CD8-positive, alpha-beta memory T cell (primary cell): ENCODE measurements around the gene KLF2. TPM values are rescaled to one million over a fixed set of nuclear protein-coding genes. Genes with fewer than 3 reads are reported as not detected.

Source experiments
- CTCF ChIA-PET: fragments of 350-600 bp; sonication (Branson Sonifier 250); formaldehyde crosslinking; loops from one replicate; lab custom pipeline; 2021; ENCODE audit warnings: antibody characterized with exemption; lab: Charles Lee
- POLR2A ChIA-PET: fragments of 350-600 bp; sonication (Branson Sonifier 250); formaldehyde crosslinking; loops from one replicate; lab custom pipeline; 2021; ENCODE audit warnings: antibody characterized with exemption; lab: Charles Lee
- DNase-seq, 5 donors: peaks; one replicate each; pipeline versions ENCODE4 v3.0.0 to v3.0.0-alpha.2; 2020 to 2022; ENCODE audit warnings: mixed read lengths in 1 of 5
- H3K27ac ChIP-seq: one replicate; pipeline ENCODE4 v1.7.0; 2013; ENCODE audit warnings: low read depth, mild to moderate bottlenecking, low read length, moderate library complexity
- H3K27me3 ChIP-seq: 2 replicates; pipeline ENCODE4 v1.7.0; 2013; ENCODE audit warnings: low read length, mild to moderate bottlenecking; ENCODE audit not compliant: insufficient read depth, poor library complexity, severe bottlenecking
- H3K36me3 ChIP-seq: 2 replicates; pipeline ENCODE4 v1.7.0; 2013; ENCODE audit warnings: mild to moderate bottlenecking, low read length, moderate library complexity; ENCODE audit not compliant: insufficient read depth
- H3K4me1 ChIP-seq: 2 replicates; pipeline ENCODE4 v1.7.0; 2013; ENCODE audit warnings: mild to moderate bottlenecking, low read length, moderate library complexity; ENCODE audit not compliant: insufficient read depth
- H3K4me3 ChIP-seq: 2 replicates; pipeline ENCODE4 v1.7.0; 2013; ENCODE audit warnings: mild to moderate bottlenecking, low read length
- H3K9me3 ChIP-seq: 2 replicates; pipeline ENCODE4 v1.7.0; 2013; ENCODE audit warnings: mild to moderate bottlenecking, low read length
- H3K27ac Mint-ChIP-seq, 8 donors: one replicate each; pipeline ENCODE4 v1.8.0; 2020 to 2021; ENCODE audit warnings: mixed read lengths in 8 of 8, mild to moderate bottlenecking in 6 of 8, inconsistent platforms in 3 of 8, moderate library complexity in 3 of 8
- H3K27me3 Mint-ChIP-seq, 2 donors: one replicate each; pipeline ENCODE4 v1.8.0; 2020 to 2021; ENCODE audit warnings: mixed read lengths in 2 of 2, mild to moderate bottlenecking in 1 of 2, moderate library complexity in 1 of 2
- H3K36me3 Mint-ChIP-seq, 3 donors: one replicate each; pipeline ENCODE4 v1.8.0; 2020 to 2021; ENCODE audit warnings: mixed read lengths in 3 of 3, inconsistent platforms in 1 of 3, mild to moderate bottlenecking in 1 of 3
- H3K4me1 Mint-ChIP-seq, 3 donors: one replicate each; pipeline ENCODE4 v1.8.0; 2020 to 2021; ENCODE audit warnings: mixed read lengths in 3 of 3, inconsistent platforms in 1 of 3, mild to moderate bottlenecking in 1 of 3
- H3K4me3 Mint-ChIP-seq, 7 donors: one replicate each; pipeline ENCODE4 v1.8.0; 2020 to 2021; ENCODE audit warnings: mixed read lengths in 7 of 7, mild to moderate bottlenecking in 6 of 7, moderate library complexity in 4 of 7, inconsistent platforms in 2 of 7
- H3K9me3 Mint-ChIP-seq, 5 donors: one replicate each; pipeline ENCODE4 v1.8.0; 2020 to 2022; ENCODE audit warnings: mixed read lengths in 5 of 5, mild to moderate bottlenecking in 3 of 5, moderate library complexity in 2 of 5, inconsistent platforms in 1 of 5
- polyA plus RNA-seq: library from polyadenylated mRNA; unstranded; fragments of 300-500 nt; fragmentation: Illumina TruSeq; gene quantifications from one replicate; pipeline ENCODE4 v1.2.3, GENCODE V29; 2021
- total RNA-seq, 2 experiments: library from RNA; stranded (reverse); gene quantifications; one replicate each; pipeline ENCODE4 v1.2.3, GENCODE V29; 2021

The KLF2 gene
- total and polyA plus RNA-seq, 3 experiments from 2014 or later = 33.7 to 219 (median 37.5) TPM

DNA sequence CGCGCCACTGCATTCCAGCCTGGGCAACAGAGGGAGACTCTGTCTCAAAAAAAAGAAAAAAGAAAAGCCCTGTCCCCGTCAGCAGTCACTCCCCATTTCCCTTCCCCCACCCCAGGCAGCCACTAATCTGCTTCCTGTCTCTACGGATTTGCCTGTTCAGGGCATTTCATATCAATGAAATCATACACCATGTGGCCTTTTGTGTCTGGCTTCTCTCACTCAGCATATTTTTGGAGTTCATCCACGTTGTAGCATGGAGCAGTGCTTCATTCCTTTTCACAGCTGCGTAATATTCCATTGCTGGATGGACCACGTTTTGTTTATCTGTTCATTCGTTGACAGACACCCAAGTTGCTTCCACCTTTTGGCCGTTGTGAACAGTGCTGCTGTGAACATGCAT is 36.1 kb upstream of the KLF2 start:
- Histone ChIP-seq H3K9me3 (no peaks in the 10 kb centered on the region), H3K36me3 (no peaks in the 10 kb centered on the region), H3K4me3 (no peak overlapping the region), H3K27ac (no peak overlapping the region), H3K4me1 (peaks cover 21% of the 10 kb centered on the region), H3K27me3 (no peaks in the 10 kb centered on the region)
- H3K27me3 Mint-ChIP-seq = peaks cover 6 to 16% of the 10 kb centered on the region in 2 donors
- H3K36me3 Mint-ChIP-seq = no peaks in the 10 kb centered on the region
- no peak overlapping the region for H3K27ac Mint-ChIP-seq
- no peak for DNase-seq
- H3K4me1 Mint-ChIP-seq = peaks cover 16 to 26% (median 19%) of the 10 kb centered on the region in 3 donors
- no peak overlapping the region for H3K4me3 Mint-ChIP-seq
- POLR2A ChIA-PET = no interaction called here
- no peaks in the 10 kb centered on the region for H3K9me3 Mint-ChIP-seq
- CTCF ChIA-PET = no interaction called here

- POLR2A ChIA-PET = no interaction called here
- DNase-seq = no peak
- H3K36me3 ChIP-seq = no peaks in the 10 kb centered on the region
Observed at GRCh38 chr19:16289594-16289993, 35.0 kb upstream of the KLF2 start.

DNA sequence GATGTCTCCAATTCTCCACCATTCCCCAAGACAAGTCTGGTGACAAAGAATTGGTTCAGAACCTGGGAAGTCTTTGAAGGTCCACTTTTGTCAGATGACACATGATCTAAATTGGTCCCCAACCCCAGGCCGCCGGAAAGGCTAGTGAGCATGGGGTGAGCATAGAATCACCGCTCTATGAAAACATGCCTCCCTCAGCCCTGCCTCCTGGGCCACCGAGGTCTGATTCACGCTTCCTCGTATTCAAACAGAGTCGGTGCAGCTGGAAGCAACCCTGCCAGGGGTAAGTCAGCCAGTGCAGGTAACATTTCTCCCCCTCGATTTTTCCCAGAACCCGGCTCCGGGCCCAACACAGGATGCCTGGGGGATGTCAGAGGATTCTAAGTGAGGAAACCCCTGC is 33.9 kb upstream of the KLF2 start:
- no peaks in the 10 kb centered on the region for H3K9me3 Mint-ChIP-seq
- CTCF ChIA-PET = interaction anchor here (1.4 kb wide), 1 partner anchor 28 kb away, joined by 4 read pairs; no protein-coding TSS in a partner anchor

More at GRCh38 chr19:16289594-16289993, 35.0 kb upstream of the KLF2 start:
- Histone ChIP-seq H3K9me3 (no peaks in the 10 kb centered on the region), H3K27me3 (no peaks in the 10 kb centered on the region), H3K27ac (no peak overlapping the region), H3K4me1 (peaks cover 11% of the 10 kb centered on the region), H3K4me3 (no peak overlapping the region)
- H3K9me3 Mint-ChIP-seq = no peaks in the 10 kb centered on the region
- peaks cover 9 to 16% (median 11%) of the 10 kb centered on the region in 3 donors for H3K4me1 Mint-ChIP-seq
- CTCF ChIA-PET = interaction anchor here (0.6 kb wide), 1 partner anchor 12 kb away, joined by 3 read pairs; no protein-coding TSS in a partner anchor
- H3K4me3 Mint-ChIP-seq = no peak overlapping the region
- H3K27me3 Mint-ChIP-seq = peaks cover 4 to 16% of the 10 kb centered on the region in 2 donors
- H3K27ac Mint-ChIP-seq = peak overlapping the region in 1 of 8 donors; percentile 57
- no peaks in the 10 kb centered on the region for H3K36me3 Mint-ChIP-seq

DNA sequence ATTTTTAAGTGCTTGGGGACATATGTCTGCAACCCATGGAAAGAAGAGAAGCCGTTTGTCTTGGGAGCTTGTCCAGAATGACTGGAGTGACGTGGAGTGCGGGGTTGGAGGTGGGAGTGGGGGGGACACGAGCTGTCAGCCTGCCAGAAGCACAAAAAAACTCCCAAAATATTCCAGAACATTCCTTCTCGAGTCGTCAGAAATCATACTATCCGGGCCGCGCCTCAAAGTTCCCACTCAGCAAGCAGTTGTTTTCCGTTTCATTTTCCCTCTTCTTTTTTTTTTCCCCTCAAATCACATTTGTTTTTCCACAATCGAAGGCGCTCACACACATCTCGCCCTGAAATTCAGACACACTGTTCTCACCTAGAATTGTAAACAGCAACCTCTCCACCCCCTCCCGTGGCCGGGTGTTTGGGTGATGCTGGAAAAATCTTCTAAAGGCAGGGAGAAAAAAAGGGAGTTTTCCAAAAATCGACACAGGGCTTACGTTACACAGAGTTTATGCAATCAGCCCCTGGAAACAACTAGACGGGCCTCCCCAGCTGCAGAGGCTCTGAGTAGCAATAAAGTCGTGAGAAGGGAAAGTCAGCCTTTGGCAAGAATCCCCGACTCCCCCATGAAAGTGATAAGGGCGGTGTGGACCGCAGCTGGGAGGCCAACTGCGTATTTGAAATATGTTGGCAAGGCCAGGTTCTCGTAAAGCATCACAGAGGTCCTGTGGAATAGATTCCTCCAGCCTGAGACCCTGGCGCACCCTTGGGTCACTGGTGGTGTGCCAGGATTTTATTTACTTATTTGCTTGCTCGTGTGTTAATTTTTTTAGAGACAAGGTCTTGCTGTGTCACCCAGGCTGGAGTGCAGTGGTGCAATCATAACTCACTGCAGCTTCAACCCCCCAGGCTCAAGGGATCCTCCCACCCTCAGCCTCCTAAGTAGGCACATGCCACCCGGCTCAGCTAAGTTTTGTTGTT is 31.2 kb upstream of the KLF2 start:
- Mint-ChIP-seq H3K36me3 (no peaks in the 10 kb centered on the region), H3K9me3 (no peaks in the 10 kb centered on the region), H3K27me3 (peaks cover 0 to 12% of the 10 kb centered on the region in 2 donors), H3K4me3 (no peak overlapping the region), H3K27ac (no peak overlapping the region), H3K4me1 (peaks cover 4 to 16% (median 11%) of the 10 kb centered on the region in 3 donors)
- ChIA-PET CTCF (interaction anchor here (1.0 to 1.2 kb wide), 2 partner anchors 10 to 83 kb away, joined by 3 to 5 read pairs; no protein-coding TSS in a partner anchor), POLR2A (no interaction called here)
- Histone ChIP-seq H3K27me3 (no peaks in the 10 kb centered on the region), H3K36me3 (no peaks in the 10 kb centered on the region), H3K27ac (no peak overlapping the region), H3K9me3 (no peaks in the 10 kb centered on the region), H3K4me1 (no peaks in the 10 kb centered on the region), H3K4me3 (no peak overlapping the region)
- DNase-seq = no peak

More for the DNA sequence above, 33.9 kb upstream of the KLF2 start:
- Mint-ChIP-seq H3K27ac (no peak overlapping the region), H3K36me3 (no peaks in the 10 kb centered on the region), H3K4me1 (peaks cover 9 to 14% (median 11%) of the 10 kb centered on the region in 3 donors), H3K4me3 (no peak overlapping the region), H3K27me3 (peaks cover 3 to 19% of the 10 kb centered on the region in 2 donors)
- H3K4me1 ChIP-seq = peaks cover 11% of the 10 kb centered on the region
- no peaks in the 10 kb centered on the region for H3K36me3 ChIP-seq
- H3K27me3 ChIP-seq = no peaks in the 10 kb centered on the region
- no peaks in the 10 kb centered on the region for H3K9me3 ChIP-seq
- H3K27ac ChIP-seq = no peak overlapping the region
- POLR2A ChIA-PET = no interaction called here
- H3K4me3 ChIP-seq = no peak overlapping the region
- DNase-seq = no peak

GRCh38 chr19:16295057-16295456 is 29.6 kb upstream of the KLF2 start:
- ChIA-PET POLR2A (no interaction called here), CTCF (no interaction called here)
- H3K36me3 Mint-ChIP-seq = no peaks in the 10 kb centered on the region
- Histone ChIP-seq H3K27ac (no peak overlapping the region), H3K27me3 (no peaks in the 10 kb centered on the region), H3K4me1 (no peaks in the 10 kb centered on the region), H3K36me3 (no peaks in the 10 kb centered on the region), H3K9me3 (no peaks in the 10 kb centered on the region), H3K4me3 (no peak overlapping the region)
- no peak for DNase-seq
- no peaks in the 10 kb centered on the region for H3K9me3 Mint-ChIP-seq
- H3K4me1 Mint-ChIP-seq = peaks cover 2 to 11% (median 6%) of the 10 kb centered on the region in 3 donors
- H3K27ac Mint-ChIP-seq = no peak overlapping the region
- H3K27me3 Mint-ChIP-seq = peaks cover 2 to 6% of the 10 kb centered on the region in 2 donors
- H3K4me3 Mint-ChIP-seq = no peak overlapping the region

GRCh38 chr19:16296713-16297112 is 27.9 kb upstream of the KLF2 start:
- Histone ChIP-seq H3K27me3 (no peaks in the 10 kb centered on the region), H3K4me3 (no peak overlapping the region), H3K27ac (no peak overlapping the region), H3K4me1 (no peaks in the 10 kb centered on the region), H3K36me3 (no peaks in the 10 kb centered on the region), H3K9me3 (no peaks in the 10 kb centered on the region)
- ChIA-PET POLR2A (interaction anchor here (0.6 to 1.1 kb wide), 2 partner anchors 28 to 1120 kb away, joined by 3 to 4 read pairs; partner anchors contain the start of gene KLF2), CTCF (no interaction called here)
- no peak overlapping the region for H3K27ac Mint-ChIP-seq
- H3K27me3 Mint-ChIP-seq = peaks cover 2 to 3% of the 10 kb centered on the region in 2 donors
- no peak for DNase-seq
- H3K9me3 Mint-ChIP-seq = no peaks in the 10 kb centered on the region
- no peaks in the 10 kb centered on the region for H3K36me3 Mint-ChIP-seq
- peaks cover 2 to 11% (median 6%) of the 10 kb centered on the region in 3 donors for H3K4me1 Mint-ChIP-seq
- H3K4me3 Mint-ChIP-seq = no peak overlapping the region

- Mint-ChIP-seq H3K36me3 (no peaks in the 10 kb centered on the region), H3K9me3 (no peaks in the 10 kb centered on the region), H3K4me1 (peaks cover 2 to 11% (median 6%) of the 10 kb centered on the region in 3 donors), H3K27ac (peak overlapping the region in 3 of 8 donors; percentile 35 to 50 (median 47)), H3K4me3 (no peak overlapping the region), H3K27me3 (peaks cover 3% of the 10 kb centered on the region in 2 donors)
- Histone ChIP-seq H3K27me3 (no peaks in the 10 kb centered on the region), H3K4me3 (no peak overlapping the region), H3K4me1 (no peaks in the 10 kb centered on the region), H3K9me3 (no peaks in the 10 kb centered on the region), H3K27ac (no peak overlapping the region), H3K36me3 (no peaks in the 10 kb centered on the region)
- DNase-seq = no peak
- CTCF ChIA-PET = interaction anchor here (1.4 kb wide), 1 partner anchor 25 kb away, joined by 3 read pairs; no protein-coding TSS in a partner anchor
- POLR2A ChIA-PET = interaction anchor here (0.6 to 1.1 kb wide), 2 partner anchors 27 to 1119 kb away, joined by 3 to 4 read pairs; partner anchors contain the start of gene KLF2
Observed at GRCh38 chr19:16297575-16298178, 26.9 kb upstream of the KLF2 start.
